ENCODE results near the gene CKAP4. TPM values are rescaled to one million over a fixed set of nuclear protein-coding genes. Genes with fewer than 3 reads are reported as not detected.

Gene CKAP4
- total and polyA plus RNA-seq, 9 of the 15 experiments (the other 6 are each of a cell fraction or from before 2014, with no cell fraction given), result 0.08 to 0.20 TPM; not detected in 7

DNA sequence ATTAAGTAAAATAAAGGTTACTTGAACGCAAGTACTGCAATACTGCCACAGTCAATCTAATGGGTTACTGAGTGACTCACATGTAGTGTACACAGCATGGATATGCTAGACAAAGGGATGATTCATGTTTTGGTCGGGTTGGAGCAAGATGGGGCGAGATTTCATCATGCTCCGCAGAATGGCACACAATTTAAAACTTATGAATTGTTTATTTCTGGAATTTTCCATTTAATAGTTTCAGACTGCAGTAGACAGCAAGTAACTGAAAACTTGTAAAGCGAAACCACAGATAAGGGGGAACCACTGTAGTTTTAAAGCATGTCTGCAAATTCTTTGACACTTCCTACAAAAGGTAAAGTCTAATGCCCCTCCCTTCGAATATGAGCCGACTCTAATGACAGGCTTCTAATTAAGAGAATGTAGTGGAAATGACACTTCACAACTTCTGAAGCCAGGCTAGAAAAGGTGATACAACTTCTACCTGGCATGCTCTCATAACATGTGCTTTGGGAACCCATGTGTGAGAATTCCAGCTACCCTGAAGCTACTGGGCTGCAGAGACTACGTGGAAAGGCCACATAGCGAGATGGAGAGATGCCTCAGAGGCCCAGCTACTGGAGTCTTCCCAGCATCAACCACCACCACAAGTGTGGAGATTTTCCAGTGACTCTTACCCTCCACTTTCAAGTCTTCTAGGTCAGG, 40.8 kb upstream of the CKAP4 start (continued):
- TF ChIP-seq TEAD1 (CRISPR knock-in tag; IDR thresholded peaks at IDR 0.05) (peak in 1 of 2 experiments; percentile 5; a peak in 1 of 4 replicates), ZNF274 (IDR thresholded peaks at IDR 0.05; ENCODE audit: borderline replicate concordance, low read depth, low read length) (no peak), RAD51 (IDR thresholded peaks at IDR 0.05; ENCODE audit: borderline replicate concordance, low read depth) (no peak), ZNF584 (CRISPR knock-in tag; IDR thresholded peaks at IDR 0.05; ENCODE audit: low read depth) (peak; percentile 83), ATF1 (CRISPR knock-in tag; IDR thresholded peaks at IDR 0.05) (no peak), ATF1 (tag; IDR thresholded peaks at IDR 0.05) (0 out of 2 replicates have a peak, but pooled peaks have one; percentile 11), ZNF668 (CRISPR knock-in tag; IDR thresholded peaks at IDR 0.05) (peak; percentile 72; the same call in 1 of the 2 replicates), POLR2B (IDR thresholded peaks at IDR 0.05; ENCODE audit: low read depth, partially characterized antibody) (no peak), PURB (CRISPR knock-in tag; IDR thresholded peaks at IDR 0.05; ENCODE audit: low read depth) (no peak), ZFPM2 (CRISPR knock-in tag; IDR thresholded peaks at IDR 0.05) (no peak), NFE2 (IDR thresholded peaks at IDR 0.05; ENCODE audit: low read depth) (no peak), FOS (IDR thresholded peaks at IDR 0.05; ENCODE audit: extremely low read depth, insufficient read length) (peak; percentile 56), CREM (IDR thresholded peaks at IDR 0.05; ENCODE audit: low read depth) (0 out of 2 replicates have a peak, but pooled peaks have one; percentile 19), PCBP1 (IDR thresholded peaks at IDR 0.05; ENCODE audit: low read depth, low read length, poor library complexity, severe bottlenecking) (no peak), ADNP (tag; IDR thresholded peaks at IDR 0.05) (0 out of 2 replicates have a peak, but pooled peaks have one; percentile 33)
- TF ChIP-seq, protein P1, sequence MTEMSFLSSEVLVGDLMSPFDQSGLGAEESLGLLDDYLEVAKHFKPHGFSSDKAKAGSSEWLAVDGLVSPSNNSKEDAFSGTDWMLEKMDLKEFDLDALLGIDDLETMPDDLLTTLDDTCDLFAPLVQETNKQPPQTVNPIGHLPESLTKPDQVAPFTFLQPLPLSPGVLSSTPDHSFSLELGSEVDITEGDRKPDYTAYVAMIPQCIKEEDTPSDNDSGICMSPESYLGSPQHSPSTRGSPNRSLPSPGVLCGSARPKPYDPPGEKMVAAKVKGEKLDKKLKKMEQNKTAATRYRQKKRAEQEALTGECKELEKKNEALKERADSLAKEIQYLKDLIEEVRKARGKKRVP (CRISPR knock-in tag; IDR thresholded peaks at IDR 0.05), result peak; percentile 92
- TF ChIP-seq, protein P2, sequence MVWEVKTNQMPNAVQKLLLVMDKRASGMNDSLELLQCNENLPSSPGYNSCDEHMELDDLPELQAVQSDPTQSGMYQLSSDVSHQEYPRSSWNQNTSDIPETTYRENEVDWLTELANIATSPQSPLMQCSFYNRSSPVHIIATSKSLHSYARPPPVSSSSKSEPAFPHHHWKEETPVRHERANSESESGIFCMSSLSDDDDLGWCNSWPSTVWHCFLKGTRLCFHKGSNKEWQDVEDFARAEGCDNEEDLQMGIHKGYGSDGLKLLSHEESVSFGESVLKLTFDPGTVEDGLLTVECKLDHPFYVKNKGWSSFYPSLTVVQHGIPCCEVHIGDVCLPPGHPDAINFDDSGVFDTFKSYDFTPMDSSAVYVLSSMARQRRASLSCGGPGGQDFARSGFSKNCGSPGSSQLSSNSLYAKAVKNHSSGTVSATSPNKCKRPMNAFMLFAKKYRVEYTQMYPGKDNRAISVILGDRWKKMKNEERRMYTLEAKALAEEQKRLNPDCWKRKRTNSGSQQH (CRISPR knock-in tag; IDR thresholded peaks at IDR 0.05), result no peak; the same call in 1 of the 2 replicates
- TF ChIP-seq, protein P3, sequence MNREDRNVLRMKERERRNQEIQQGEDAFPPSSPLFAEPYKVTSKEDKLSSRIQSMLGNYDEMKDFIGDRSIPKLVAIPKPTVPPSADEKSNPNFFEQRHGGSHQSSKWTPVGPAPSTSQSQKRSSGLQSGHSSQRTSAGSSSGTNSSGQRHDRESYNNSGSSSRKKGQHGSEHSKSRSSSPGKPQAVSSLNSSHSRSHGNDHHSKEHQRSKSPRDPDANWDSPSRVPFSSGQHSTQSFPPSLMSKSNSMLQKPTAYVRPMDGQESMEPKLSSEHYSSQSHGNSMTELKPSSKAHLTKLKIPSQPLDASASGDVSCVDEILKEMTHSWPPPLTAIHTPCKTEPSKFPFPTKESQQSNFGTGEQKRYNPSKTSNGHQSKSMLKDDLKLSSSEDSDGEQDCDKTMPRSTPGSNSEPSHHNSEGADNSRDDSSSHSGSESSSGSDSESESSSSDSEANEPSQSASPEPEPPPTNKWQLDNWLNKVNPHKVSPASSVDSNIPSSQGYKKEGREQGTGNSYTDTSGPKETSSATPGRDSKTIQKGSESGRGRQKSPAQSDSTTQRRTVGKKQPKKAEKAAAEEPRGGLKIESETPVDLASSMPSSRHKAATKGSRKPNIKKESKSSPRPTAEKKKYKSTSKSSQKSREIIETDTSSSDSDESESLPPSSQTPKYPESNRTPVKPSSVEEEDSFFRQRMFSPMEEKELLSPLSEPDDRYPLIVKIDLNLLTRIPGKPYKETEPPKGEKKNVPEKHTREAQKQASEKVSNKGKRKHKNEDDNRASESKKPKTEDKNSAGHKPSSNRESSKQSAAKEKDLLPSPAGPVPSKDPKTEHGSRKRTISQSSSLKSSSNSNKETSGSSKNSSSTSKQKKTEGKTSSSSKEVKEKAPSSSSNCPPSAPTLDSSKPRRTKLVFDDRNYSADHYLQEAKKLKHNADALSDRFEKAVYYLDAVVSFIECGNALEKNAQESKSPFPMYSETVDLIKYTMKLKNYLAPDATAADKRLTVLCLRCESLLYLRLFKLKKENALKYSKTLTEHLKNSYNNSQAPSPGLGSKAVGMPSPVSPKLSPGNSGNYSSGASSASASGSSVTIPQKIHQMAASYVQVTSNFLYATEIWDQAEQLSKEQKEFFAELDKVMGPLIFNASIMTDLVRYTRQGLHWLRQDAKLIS (CRISPR knock-in tag; IDR thresholded peaks at IDR 0.05), result 0 out of 2 replicates have a peak, but pooled peaks have one; percentile 8

Data from K562 (cell line).